ENCODE measurements around the gene POU2F3. TPM values are rescaled to one million over a fixed set of nuclear protein-coding genes. Genes with fewer than 3 reads are reported as not detected.

POU2F3 gene
- total RNA-seq, 1 donor from 2014 or later, result not detected

GRCh38 chr11:120346233-120346632 lies 106.3 kb downstream of the POU2F3 start:
- Histone ChIP-seq H3K4me1 (no peaks in the 10 kb centered on the region), H3K79me2 (ENCODE audit: low read depth) (peaks cover 95% of the 10 kb centered on the region), H3K27ac (no peak overlapping the region), H3K4me3 (no peak overlapping the region), H3F3A (ENCODE audit: low read depth) (peaks cover 5% of the 10 kb centered on the region), H4K20me1 (ENCODE audit: low read depth) (peaks cover 10% of the 10 kb centered on the region), H3K9ac (no peak overlapping the region), H3K4me2 (no peak overlapping the region), H3K36me3 (no peaks in the 10 kb centered on the region), H2AFZ (replicated peaks) (no peak overlapping the region), H3K9me3 (ENCODE audit: low read depth) (no peaks in the 10 kb centered on the region), H3K27me3 (no peaks in the 10 kb centered on the region)
- Mint-ChIP-seq H3K4me1 (peaks cover 9% of the 10 kb centered on the region), H3K27me3 (ENCODE audit: insufficient read depth, low read depth) (no peaks in the 10 kb centered on the region), H3K36me3 (peaks cover 12% of the 10 kb centered on the region), H3K27ac (no peak overlapping the region), H3K9me3 (peaks cover 4% of the 10 kb centered on the region), H3K4me3 (no peak overlapping the region)
- DNase-seq (ENCODE audit: low spot score), result no peak
- no peak for TF ChIP-seq EZH2phosphoT487 (IDR thresholded peaks at IDR 0.05)
- TF ChIP-seq EZH2 (IDR thresholded peaks at IDR 0.05), result no peak
- no peak for TF ChIP-seq CTCF (IDR thresholded peaks at IDR 0.05)

GRCh38 chr11:120350637-120351036 lies 110.7 kb downstream of the POU2F3 start:
- no peak overlapping the region for H3K4me2 ChIP-seq
- H3K36me3 Mint-ChIP-seq, result peaks cover 16% of the 10 kb centered on the region

GRCh38 chr11:120352405-120352804 lies 112.5 kb downstream of the POU2F3 start:
- Histone ChIP-seq H2AFZ (replicated peaks) (no peak overlapping the region), H3K4me1 (peaks cover 8% of the 10 kb centered on the region), H4K20me1 (ENCODE audit: low read depth) (peaks cover 15% of the 10 kb centered on the region), H3K27me3 (no peaks in the 10 kb centered on the region), H3K4me3 (no peak overlapping the region), H3K4me2 (no peak overlapping the region), H3K9ac (no peak overlapping the region), H3K36me3 (no peaks in the 10 kb centered on the region), H3K9me3 (ENCODE audit: low read depth) (no peaks in the 10 kb centered on the region), H3K27ac (no peak overlapping the region), H3K79me2 (ENCODE audit: low read depth) (peaks cover 93% of the 10 kb centered on the region), H3F3A (ENCODE audit: low read depth) (peaks cover 12% of the 10 kb centered on the region)
- TF ChIP-seq EZH2 (IDR thresholded peaks at IDR 0.05), result no peak
- no peak for TF ChIP-seq EZH2phosphoT487 (IDR thresholded peaks at IDR 0.05)
- DNase-seq (ENCODE audit: low spot score), result no peak
- peaks cover 19% of the 10 kb centered on the region for H3K36me3 Mint-ChIP-seq
- no peak overlapping the region for H3K4me3 Mint-ChIP-seq
- H3K4me1 Mint-ChIP-seq, result peaks cover 6% of the 10 kb centered on the region
- peaks cover 9% of the 10 kb centered on the region for H3K9me3 Mint-ChIP-seq
- H3K27me3 Mint-ChIP-seq (ENCODE audit: insufficient read depth, low read depth), result no peaks in the 10 kb centered on the region
- no peak overlapping the region for H3K27ac Mint-ChIP-seq

More at GRCh38 chr11:120350637-120351036, 110.7 kb downstream of the POU2F3 start:
- Histone ChIP-seq H3K4me3 (no peak overlapping the region), H3K27ac (no peak overlapping the region), H3K36me3 (no peaks in the 10 kb centered on the region), H2AFZ (replicated peaks) (no peak overlapping the region), H3F3A (ENCODE audit: low read depth) (peaks cover 8% of the 10 kb centered on the region), H4K20me1 (ENCODE audit: low read depth) (peaks cover 2% of the 10 kb centered on the region), H3K79me2 (ENCODE audit: low read depth) (peaks cover 93% of the 10 kb centered on the region), H3K4me1 (peaks cover 2% of the 10 kb centered on the region), H3K27me3 (no peaks in the 10 kb centered on the region), H3K9ac (no peak overlapping the region), H3K9me3 (ENCODE audit: low read depth) (no peaks in the 10 kb centered on the region)
- no peak for DNase-seq (ENCODE audit: low spot score)
- Mint-ChIP-seq H3K9me3 (peaks cover 9% of the 10 kb centered on the region), H3K4me3 (no peak overlapping the region), H3K4me1 (peaks cover 15% of the 10 kb centered on the region), H3K27ac (no peak overlapping the region), H3K27me3 (ENCODE audit: insufficient read depth, low read depth) (no peaks in the 10 kb centered on the region)
- no peak for TF ChIP-seq EZH2 (IDR thresholded peaks at IDR 0.05)
- TF ChIP-seq CTCF (IDR thresholded peaks at IDR 0.05), result no peak
- no peak for TF ChIP-seq EZH2phosphoT487 (IDR thresholded peaks at IDR 0.05)

DNA sequence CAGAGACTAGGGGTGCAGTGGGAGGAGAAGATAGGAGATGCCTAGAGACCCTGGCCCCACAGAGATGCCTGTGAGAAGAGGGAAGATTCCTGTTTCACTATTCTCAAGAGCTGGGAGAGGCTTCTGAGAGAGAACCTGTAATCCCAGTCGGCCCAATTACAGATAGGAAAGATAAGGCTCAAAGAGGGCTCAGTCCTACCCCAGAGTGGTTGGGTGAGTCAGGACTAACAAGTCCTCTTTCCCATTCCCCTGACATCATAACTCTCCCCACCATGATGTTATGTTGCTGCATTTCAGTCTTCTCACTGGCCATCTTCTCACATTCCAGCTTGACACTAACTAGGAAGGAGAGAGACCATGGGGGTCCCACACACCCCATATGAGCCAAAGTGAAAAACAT lies 114.1 kb downstream of the POU2F3 start:
- Mint-ChIP-seq H3K9me3 (peaks cover 14% of the 10 kb centered on the region), H3K4me3 (no peak overlapping the region), H3K4me1 (peaks cover 6% of the 10 kb centered on the region), H3K36me3 (peaks cover 22% of the 10 kb centered on the region), H3K27me3 (ENCODE audit: insufficient read depth, low read depth) (no peaks in the 10 kb centered on the region), H3K27ac (no peak overlapping the region)
- Histone ChIP-seq H3K4me2 (no peak overlapping the region), H4K20me1 (ENCODE audit: low read depth) (peaks cover 15% of the 10 kb centered on the region), H3K79me2 (ENCODE audit: low read depth) (peaks cover 88% of the 10 kb centered on the region), H3F3A (ENCODE audit: low read depth) (peaks cover 12% of the 10 kb centered on the region), H3K27me3 (no peaks in the 10 kb centered on the region), H3K27ac (no peak overlapping the region), H2AFZ (replicated peaks) (no peak overlapping the region), H3K9ac (no peak overlapping the region), H3K4me3 (no peak overlapping the region), H3K9me3 (ENCODE audit: low read depth) (no peaks in the 10 kb centered on the region), H3K36me3 (no peaks in the 10 kb centered on the region), H3K4me1 (peaks cover 8% of the 10 kb centered on the region)
- no peak for TF ChIP-seq EZH2phosphoT487 (IDR thresholded peaks at IDR 0.05)
- no peak for TF ChIP-seq EZH2 (IDR thresholded peaks at IDR 0.05)
- DNase-seq (ENCODE audit: low spot score), result no peak
